K562 (cell line): ENCODE data around the gene CARD8. TPM values are rescaled to one million over a fixed set of nuclear protein-coding genes. Genes with fewer than 3 reads are reported as not detected.

Experiments
- ATAC-seq: fragments of 200-7000 bp; cut with Tn5 transposase; 3 replicates; pipeline ENCODE4 v1.9.1; 2020; ENCODE audit warnings: moderate library complexity
- BruUV-seq: library from RNA; stranded (reverse); fragments of 400-500 nt; replicated peaks from 2 replicates; lab custom pipeline; 2021; lab: Mats Ljungman, UMichigan
- CTCF ChIA-PET: fragments of 300-600 bp; formaldehyde crosslinking; extraction: SDS; loops from one replicate; lab custom pipeline; 2021; ENCODE audit warnings: low intra/inter-chr PET ratio; lab: Yijun Ruan, JAX
- POLR2A ChIA-PET: fragments of 300-600, 350-650 bp; sonication (Branson Sonifier 250); formaldehyde crosslinking; extraction: SDS; loops from one replicate; lab custom pipeline; 2021; ENCODE audit warnings: antibody characterized with exemption, inconsistent platforms; lab: Yijun Ruan, JAX
- DNase-seq, 4 experiments: peaks; one replicate each; pipeline versions ENCODE4 v3.0.0 to v3.0.0-alpha.2; 2011 to 2018; ENCODE audit warnings: low spot score in 3 of 4, mixed read lengths in 3 of 4; ENCODE audit errors: extremely low read depth in 1 of 4
- FAIRE-seq: peaks from 2 replicates; lab custom pipeline; 2011; peaks lifted over from hg19 to GRCh38; lab: Jason Lieb, UNC
- H2AFZ ChIP-seq: 2 replicates; pipeline ENCODE4 v1.6.0; 2011; ENCODE audit warnings: low read depth, low read length, control low read depth, inconsistent platforms
- H3K27ac ChIP-seq: fragments of 200-600 bp; 3 replicates; pipeline ENCODE4 v1.8.0; 2011; ENCODE audit warnings: low read depth, mild to moderate bottlenecking, control low read depth, inconsistent platforms, low read length, moderate library complexity, mixed read lengths; ENCODE audit errors: extremely low read depth
- H3K27me3 ChIP-seq, 2 experiments: fragments of 300-600 bp in 1 of 2; 2 replicates in 1 of 2; 3 replicates in 1 of 2; pipeline versions ENCODE4 v1.6.0 to v1.8.0; 2011; ENCODE audit warnings: inconsistent platforms in 2 of 2, low read length in 2 of 2, mild to moderate bottlenecking in 1 of 2, mixed read lengths in 1 of 2, moderate library complexity in 1 of 2; ENCODE audit not compliant: control insufficient read depth in 2 of 2, insufficient read depth in 2 of 2
- H3K36me3 ChIP-seq: fragments of 300-600 bp; 3 replicates; pipeline ENCODE4 v1.8.0; 2011; ENCODE audit warnings: mild to moderate bottlenecking, low read length, inconsistent platforms; ENCODE audit not compliant: control insufficient read depth, insufficient read depth
- H3K4me1 ChIP-seq, 2 experiments: fragments of 200-600 bp in 1 of 2; replicated peaks in 1 of 2; 2 replicates in 1 of 2; 3 replicates in 1 of 2; pipeline versions ENCODE4 v1.5.1 to v1.8.0; 2011; ENCODE audit warnings: inconsistent platforms in 2 of 2, low read length in 2 of 2, mild to moderate bottlenecking in 1 of 2, mixed read lengths in 1 of 2, moderate library complexity in 1 of 2; ENCODE audit not compliant: control insufficient read depth in 2 of 2, insufficient read depth in 2 of 2
- H3K4me2 ChIP-seq: 2 replicates; pipeline ENCODE4 v1.6.1; 2011; ENCODE audit warnings: low read length, control low read depth, inconsistent platforms, mixed read lengths; ENCODE audit not compliant: insufficient read depth
- H3K4me3 ChIP-seq: fragments of 200-600 bp; sonication (generic), shearing (Covaris generic); 2 replicates; pipeline ENCODE4 v1.5.1; 2016; ENCODE audit warnings: control low read depth, inconsistent platforms
- H3K79me2 ChIP-seq: fragments of 200-600 bp; 3 replicates; pipeline ENCODE4 v1.8.0; 2011; ENCODE audit warnings: low read length, inconsistent platforms; ENCODE audit not compliant: control insufficient read depth, insufficient read depth
- H3K9ac ChIP-seq, 2 experiments: 2 replicates each; pipeline versions ENCODE4 v1.6.0 to v1.6.1; 2011; ENCODE audit warnings: low read depth in 2 of 2, low read length in 2 of 2, control low read depth in 1 of 2, inconsistent platforms in 1 of 2, mild to moderate bottlenecking in 1 of 2, mixed read lengths in 1 of 2; ENCODE audit not compliant: insufficient read depth in 1 of 2
- H3K9me1 ChIP-seq: one replicate; pipeline ENCODE4 v1.6.0; 2011; ENCODE audit warnings: inconsistent platforms, mild to moderate bottlenecking, low read length, moderate library complexity; ENCODE audit not compliant: control insufficient read depth, insufficient read depth
- H3K9me3 ChIP-seq: replicated peaks from 2 replicates; pipeline ENCODE4 v1.5.1; 2011; ENCODE audit warnings: low read depth, low read length, inconsistent platforms; ENCODE audit not compliant: control insufficient read depth, insufficient read depth
- H4K20me1 ChIP-seq: replicated peaks from 2 replicates; pipeline ENCODE4 v1.6.1; 2011; ENCODE audit warnings: low read length, inconsistent platforms, mixed read lengths; ENCODE audit not compliant: control insufficient read depth, insufficient read depth
- ATF3 ChIP-seq, 2 experiments: fragments of 450-650 bp in 1 of 2; sonication (generic) in 1 of 2; formaldehyde crosslinking in 1 of 2; IDR thresholded peaks in 1 of 2; conservative IDR thresholded peaks in 1 of 2; 2 replicates each; pipeline versions ENCODE4 v1.6.1 to v1.8.1; 2016 to 2023; ENCODE audit warnings: mild to moderate bottlenecking in 2 of 2, moderate library complexity in 2 of 2, inconsistent platforms in 1 of 2, missing genetic modification reagents in 1 of 2
- CHD1 ChIP-seq: fragments of 200-600 bp; sonication (generic); IDR thresholded peaks from one replicate; pipeline ENCODE4 v1.6.1; 2012; ENCODE audit warnings: mild to moderate bottlenecking, moderate library complexity, low read length, inconsistent platforms
- ELF4 ChIP-seq: fragments of 450-650 bp; formaldehyde crosslinking; IDR thresholded peaks from 2 replicates; pipeline ENCODE4 v1.4.0; 2022; ENCODE audit warnings: missing genetic modification characterization
- GTF2E2 ChIP-seq: fragments of 200-800 bp; sonication (Bioruptor generic); IDR thresholded peaks from 2 replicates; pipeline ENCODE4 v1.6.1; 2016; ENCODE audit warnings: missing genetic modification characterization, missing compliant biosample characterization
- HNRNPUL1 ChIP-seq: fragments of 200-400 bp; formaldehyde crosslinking; IDR thresholded peaks from 2 replicates; pipeline ENCODE4 v1.6.1; 2017; ENCODE audit warnings: low read length
- MCM3 ChIP-seq: fragments of 450-650 bp; IDR thresholded peaks from 2 replicates; pipeline ENCODE4 v1.6.1; 2016
- MLLT1 ChIP-seq, 2 experiments: fragments of 450-650 bp; IDR thresholded peaks; 2 replicates each; pipeline ENCODE4 v1.6.1; 2016
- POLR2G ChIP-seq: fragments of 200-400 bp; formaldehyde crosslinking; IDR thresholded peaks from 2 replicates; pipeline ENCODE4 v1.6.1; 2017; ENCODE audit warnings: low read depth, mild to moderate bottlenecking, antibody characterized with exemption, low read length, moderate library complexity
- RBM15 ChIP-seq: fragments of 200-400 bp; formaldehyde crosslinking; IDR thresholded peaks from 2 replicates; pipeline ENCODE4 v1.6.1; 2018; ENCODE audit warnings: mild to moderate bottlenecking, low read length, moderate library complexity; ENCODE audit not compliant: insufficient read depth
- RBM25 ChIP-seq: fragments of 200-400 bp; formaldehyde crosslinking; IDR thresholded peaks from 2 replicates; pipeline ENCODE4 v1.6.1; 2018; ENCODE audit warnings: low read length, low read depth, moderate library complexity; ENCODE audit not compliant: severe bottlenecking
- TCFL5 ChIP-seq: fragments of 250-450 bp; sonication (Bioruptor Pico); conservative IDR thresholded peaks from 2 replicates; pipeline ENCODE4 v1.6.1; 2021; ENCODE audit warnings: mild to moderate bottlenecking, moderate library complexity, matching md5 sums
- ZBED1 ChIP-seq: IDR thresholded peaks from 2 replicates; pipeline ENCODE4 v1.6.1; 2014
- ZBTB26 ChIP-seq: fragments of 450-650 bp; formaldehyde crosslinking; IDR thresholded peaks from 2 replicates; pipeline ENCODE4 v1.4.0; 2022; ENCODE audit warnings: missing genetic modification characterization
- ZFP30 ChIP-seq: fragments of 250-450 bp; sonication (Bioruptor Pico); IDR thresholded peaks from 2 replicates; pipeline ENCODE4 v1.8.0; 2022; ENCODE audit warnings: moderate library complexity, mild to moderate bottlenecking, inconsistent platforms, borderline replicate concordance
- WGBS: fragments of 100-300 bp; shearing (Covaris generic); methylation state at CpG from one replicate; pipeline ENCODE4 v1.1.6; 2016; ENCODE audit warnings: low coverage, mixed read lengths; ENCODE audit not compliant: insufficient coverage; ENCODE audit errors: missing lambda C conversion rate; 5-methylcytosine and 5-hydroxymethylcytosine counted together
- in situ Hi-C: fragments of 300-500 bp; cut with MboI; formaldehyde crosslinking; loops from 4 replicates; pipeline ENCODE4 v1.15.0; 2018; ENCODE audit warnings: inconsistent platforms, mixed read lengths
- intact Hi-C: fragments of 100-400 bp; cut with micrococcal nuclease; formaldehyde crosslinking; loops from 2 replicates; pipeline ENCODE4 v1.14.2; 2022
- polyA plus RNA-seq, 8 experiments: library from polyadenylated mRNA; depleted of rRNA in 4 of 8; stranded (reverse) in 5 of 8; unstranded in 3 of 8; fragments of >200 nt; fragmentation: Nextera tagmentation in 2 of 8; fragmentation: Illumina TruSeq in 1 of 8; extraction: Ambion mirVana in 2 of 8; extraction: Trizol in 1 of 8; gene quantifications; 2 replicates each; pipeline versions ENCODE4 v1.2.1 to v1.2.3, GENCODE V29; 2011 to 2014; ENCODE audit warnings: inconsistent platforms in 1 of 8, missing spikeins in 1 of 8
- total RNA-seq, 7 experiments: library from RNA; depleted of rRNA in 6 of 7; stranded (reverse); fragments of >200 nt in 6 of 7; fragmentation: Illumina TruSeq in 2 of 7; extraction: Trizol in 2 of 7; gene quantifications; 2 replicates each; pipeline versions ENCODE4 v1.2.1 to v1.2.3, GENCODE V29; 2011 to 2021; ENCODE audit warnings: low replicate concordance in 1 of 7
- TF ChIP-seq, protein P1 (sequence below): fragments of 250-450 bp; sonication (Bioruptor Pico); IDR thresholded peaks from 2 replicates; pipeline ENCODE4 v1.5.0; 2021
- TF ChIP-seq, protein P2 (sequence below): fragments of 450-650 bp; formaldehyde crosslinking; IDR thresholded peaks from 2 replicates; pipeline ENCODE4 v1.4.0; 2020; ENCODE audit warnings: mild to moderate bottlenecking, moderate library complexity

Gene CARD8
- total and polyA plus RNA-seq, 9 of the 15 experiments (the other 6 are each of a cell fraction or from before 2014, with no cell fraction given), result 11.5 to 26.4 (median 20.8) TPM

GRCh38 chr19:48290771-48291488 lies 35.2 kb upstream of the CARD8 start:
- H3K27me3 ChIP-seq, result peaks cover 0 to 6% of the 10 kb centered on the region in 2 experiments; a peak in 2 of 5 replicates
- DNase-seq, result peak; percentile 71 to 80 (median 77)
- peak; percentile 89 for ATAC-seq
- peak; percentile 84 for FAIRE-seq
- peaks cover 7 to 13% of the 10 kb centered on the region in 2 experiments; a peak in 4 of 5 replicates for H3K4me1 ChIP-seq
- no peaks in the 10 kb centered on the region for H4K20me1 ChIP-seq
- CTCF ChIA-PET, result interaction anchor here (0.6 to 3.3 kb wide), 6 partner anchors 18 to 328 kb away, joined by 3 to 26 read pairs (median 4); no protein-coding TSS in a partner anchor
- peak overlapping the region; percentile 85 for H2AFZ ChIP-seq
- POLR2A ChIA-PET, result interaction anchor here (0.5 kb wide), 1 partner anchor 290 kb away, joined by 3 read pairs; no protein-coding TSS in a partner anchor
- H3K9me1 ChIP-seq, result no peaks in the 10 kb centered on the region
- H3K27ac ChIP-seq, result no peak overlapping the region
- H3K36me3 ChIP-seq, result no peaks in the 10 kb centered on the region
- peak overlapping the region; percentile 83 for H3K4me2 ChIP-seq
- in situ Hi-C loops (no loop called here), intact Hi-C loops (loop anchor here (1.0 to 10.0 kb wide), 2 partner anchors 24 to 186 kb away; no protein-coding TSS in a partner anchor)
- BruUV-seq, result no TSS peak
- 3% methylated on average over 44 of the region's 45 CpGs for WGBS
- H3K9me3 ChIP-seq, result 0 out of 2 replicates have a peak, but pooled peaks cover 1% of the 10 kb centered on the region
- peak overlapping the region; percentile 30 for H3K4me3 ChIP-seq
- H3K79me2 ChIP-seq, result no peaks in the 10 kb centered on the region
- peak overlapping the region in 1 of 2 experiments; percentile 89; a peak in 2 of 4 replicates for H3K9ac ChIP-seq
- TF ChIP-seq, protein P1, sequence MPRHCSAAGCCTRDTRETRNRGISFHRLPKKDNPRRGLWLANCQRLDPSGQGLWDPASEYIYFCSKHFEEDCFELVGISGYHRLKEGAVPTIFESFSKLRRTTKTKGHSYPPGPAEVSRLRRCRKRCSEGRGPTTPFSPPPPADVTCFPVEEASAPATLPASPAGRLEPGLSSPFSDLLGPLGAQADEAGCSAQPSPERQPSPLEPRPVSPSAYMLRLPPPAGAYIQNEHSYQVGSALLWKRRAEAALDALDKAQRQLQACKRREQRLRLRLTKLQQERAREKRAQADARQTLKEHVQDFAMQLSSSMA (CRISPR knock-in tag), result no peak
- TF ChIP-seq MCM3 (no peak), RBM25 (no peak), GTF2E2 (tag) (no peak), ZBED1 (no peak), MLLT1 (IDR thresholded peaks at IDR 0.05) (no peak), TCFL5 (CRISPR knock-in tag) (no peak), CHD1 (no peak), ELF4 (CRISPR knock-in tag) (no peak), HNRNPUL1 (no peak), ZBTB26 (no peak), ZFP30 (CRISPR knock-in tag) (no peak), POLR2G (no peak), ATF3 (IDR thresholded peaks at IDR 0.05) (no peak), ATF3 (CRISPR knock-in tag; conservative IDR thresholded peaks at IDR 0.05) (no peak), RBM15 (no peak)
- TF ChIP-seq, protein P2, sequence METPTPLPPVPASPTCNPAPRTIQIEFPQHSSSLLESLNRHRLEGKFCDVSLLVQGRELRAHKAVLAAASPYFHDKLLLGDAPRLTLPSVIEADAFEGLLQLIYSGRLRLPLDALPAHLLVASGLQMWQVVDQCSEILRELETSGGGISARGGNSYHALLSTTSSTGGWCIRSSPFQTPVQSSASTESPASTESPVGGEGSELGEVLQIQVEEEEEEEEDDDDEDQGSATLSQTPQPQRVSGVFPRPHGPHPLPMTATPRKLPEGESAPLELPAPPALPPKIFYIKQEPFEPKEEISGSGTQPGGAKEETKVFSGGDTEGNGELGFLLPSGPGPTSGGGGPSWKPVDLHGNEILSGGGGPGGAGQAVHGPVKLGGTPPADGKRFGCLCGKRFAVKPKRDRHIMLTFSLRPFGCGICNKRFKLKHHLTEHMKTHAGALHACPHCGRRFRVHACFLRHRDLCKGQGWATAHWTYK (CRISPR knock-in tag), result no peak
